GM19438 (cell line): ENCODE data around the gene ADAM33.

ENCODE experiments used
- ATAC-seq: cut with Tn5 transposase; IDR thresholded peaks from one replicate; pipeline ENCODE4 v1.9.1; 2021; ENCODE audit warnings: low read depth; ENCODE audit not compliant: unreplicated experiment

ADAM33 gene

DNA sequence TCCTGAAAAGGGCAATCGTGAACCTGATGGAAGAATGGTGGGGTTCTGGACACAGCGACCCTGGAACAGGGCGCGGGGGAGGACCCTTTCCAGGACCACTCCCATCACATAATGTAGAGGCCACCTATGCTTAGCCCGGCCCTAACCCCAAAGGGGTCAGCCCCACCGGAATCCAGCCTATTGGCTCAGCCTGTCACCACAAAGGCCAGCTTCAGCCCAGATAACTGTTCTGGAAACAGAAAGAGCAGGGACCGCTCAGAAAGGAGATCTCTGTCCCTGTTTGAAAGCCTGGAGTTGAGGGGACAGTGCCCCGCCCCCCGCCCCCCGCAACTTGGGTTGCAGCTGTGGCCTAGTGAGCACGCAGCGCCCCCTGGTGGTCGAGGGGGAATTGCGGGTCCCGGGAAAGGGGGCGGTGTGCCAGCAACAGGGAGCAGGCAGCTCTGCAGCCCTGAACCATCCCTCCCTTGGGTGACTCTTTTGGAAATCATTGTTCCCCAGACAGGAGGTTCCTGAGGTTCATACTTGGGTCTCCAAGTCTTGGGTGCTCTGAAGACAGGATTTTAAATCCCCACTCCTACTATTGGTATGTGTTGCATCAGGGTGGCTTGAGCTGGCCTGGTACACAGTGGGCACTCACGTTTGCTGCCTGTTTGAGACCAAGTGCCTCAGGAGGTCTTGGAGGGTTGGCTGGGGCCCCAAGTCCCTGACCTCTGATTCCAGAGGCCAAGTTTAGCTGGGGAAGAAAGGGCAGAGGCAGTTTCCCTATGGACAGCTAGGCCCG is 29.1 kb upstream of the ADAM33 start:
- no peak for ATAC-seq

DNA sequence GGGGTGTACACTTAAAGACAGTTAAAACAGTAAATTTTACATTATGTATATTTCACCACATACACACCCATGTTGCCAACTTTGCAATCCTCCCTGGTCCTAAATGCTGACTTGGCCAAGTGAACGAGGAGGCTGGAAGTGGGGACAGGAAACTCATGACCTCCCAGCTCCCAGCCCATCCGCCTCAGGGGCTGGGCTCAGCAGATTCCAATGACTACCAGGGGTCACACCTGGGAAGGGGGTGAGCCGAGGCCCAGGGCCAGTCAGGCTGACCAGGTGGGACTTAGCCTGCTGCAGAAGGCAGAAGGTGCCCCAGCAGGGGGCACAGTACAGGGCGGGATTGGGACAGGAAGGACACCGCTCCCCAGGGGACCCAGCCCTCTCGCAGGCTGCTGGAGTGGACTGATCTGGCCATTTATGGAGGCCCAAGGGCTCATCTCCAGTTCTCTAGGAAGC is 28.2 kb upstream of the ADAM33 start:
- ATAC-seq = no peak

DNA sequence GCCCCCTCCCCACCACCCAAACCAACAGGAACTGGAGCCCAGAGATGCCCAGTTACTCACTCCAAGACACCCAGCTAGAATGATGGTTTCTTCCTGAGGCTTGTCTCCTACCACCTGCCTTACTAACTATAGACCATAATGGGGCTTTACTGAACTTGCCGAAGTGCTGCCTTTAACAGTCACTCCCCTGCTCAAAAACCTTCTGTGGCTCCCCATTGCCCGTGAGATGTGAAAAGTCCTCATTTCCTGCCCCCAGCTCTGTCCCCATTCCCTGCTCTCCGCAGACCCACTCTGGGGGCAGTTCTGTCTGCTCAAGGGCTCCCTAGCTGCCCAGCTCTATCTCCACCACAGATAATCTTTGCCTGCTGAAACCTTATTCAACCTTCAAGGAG is 25.7 kb upstream of the ADAM33 start:
- no peak for ATAC-seq

DNA sequence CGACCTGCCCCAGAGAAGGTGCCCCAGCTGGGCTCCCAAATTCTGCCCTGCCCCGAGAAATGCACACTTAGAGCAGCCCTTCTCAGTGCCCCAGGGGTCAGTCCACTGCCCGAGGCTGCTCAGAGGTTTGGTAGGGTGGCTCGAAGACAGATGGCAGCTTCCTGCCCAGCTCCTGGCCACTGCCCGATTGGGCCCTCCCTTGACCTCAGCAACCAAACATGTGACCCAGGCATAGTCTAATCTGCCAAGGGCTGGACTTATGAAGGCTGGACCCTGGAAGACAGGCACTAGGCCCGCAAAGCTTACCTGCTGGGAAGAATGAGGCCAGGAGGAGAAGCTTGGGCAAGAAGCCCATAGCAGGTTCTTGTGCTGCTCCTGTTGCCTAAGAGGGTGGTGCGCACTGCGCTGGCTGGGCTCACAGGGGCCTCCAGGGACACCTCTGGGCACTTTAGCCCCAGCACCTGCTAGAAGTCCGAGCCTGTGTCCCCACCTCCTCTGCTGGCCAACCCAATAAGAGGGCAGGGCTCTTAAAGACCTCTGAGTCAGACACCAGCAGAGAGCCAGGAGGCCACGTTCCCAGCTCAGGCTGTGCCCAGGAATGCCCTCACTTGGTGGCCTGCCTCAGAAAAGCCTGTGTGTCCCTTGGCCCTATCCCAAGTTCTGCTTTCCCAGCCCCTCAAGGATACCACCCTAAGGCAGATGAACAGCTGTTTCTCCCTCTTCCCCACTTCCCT is 25.1 kb upstream of the ADAM33 start:
- ATAC-seq = no peak

DNA sequence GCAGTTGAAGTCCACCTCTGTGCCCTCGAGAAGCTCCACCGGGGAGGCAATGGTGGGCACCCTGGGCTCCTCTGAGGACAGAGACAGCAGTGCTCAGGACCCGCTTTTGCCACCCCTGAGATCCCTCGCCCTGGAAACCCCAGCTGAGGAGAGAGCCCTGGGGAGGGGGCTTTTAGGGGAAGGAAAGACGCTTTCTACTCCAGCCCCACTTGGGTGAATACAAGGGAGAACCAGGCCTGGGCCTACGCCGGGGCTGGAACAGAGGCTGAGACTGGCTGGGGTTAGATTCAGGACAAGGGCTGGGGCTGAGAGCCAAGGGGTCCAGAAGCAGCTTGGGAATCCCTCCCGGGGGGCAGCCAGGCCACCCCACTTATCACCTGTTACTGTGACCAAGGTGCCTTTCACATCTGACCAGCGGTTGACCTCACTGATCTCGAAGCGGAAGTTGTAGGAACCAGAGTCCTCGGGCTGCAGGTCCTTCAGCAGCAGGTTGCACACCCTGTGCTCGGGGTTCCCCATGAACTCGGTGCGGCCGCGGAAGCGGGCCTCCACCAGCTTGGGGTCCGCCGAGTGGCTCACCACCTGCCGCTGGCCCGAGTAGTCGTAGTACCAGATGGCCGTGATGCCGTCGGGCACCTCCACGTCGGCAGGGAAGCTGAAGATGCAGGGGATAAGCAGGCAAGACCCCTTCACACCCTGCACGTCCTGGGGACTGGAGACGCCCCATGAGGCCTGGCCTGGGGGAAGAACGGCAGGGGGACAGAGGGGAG is 24.3 kb upstream of the ADAM33 start:
- no peak for ATAC-seq

DNA sequence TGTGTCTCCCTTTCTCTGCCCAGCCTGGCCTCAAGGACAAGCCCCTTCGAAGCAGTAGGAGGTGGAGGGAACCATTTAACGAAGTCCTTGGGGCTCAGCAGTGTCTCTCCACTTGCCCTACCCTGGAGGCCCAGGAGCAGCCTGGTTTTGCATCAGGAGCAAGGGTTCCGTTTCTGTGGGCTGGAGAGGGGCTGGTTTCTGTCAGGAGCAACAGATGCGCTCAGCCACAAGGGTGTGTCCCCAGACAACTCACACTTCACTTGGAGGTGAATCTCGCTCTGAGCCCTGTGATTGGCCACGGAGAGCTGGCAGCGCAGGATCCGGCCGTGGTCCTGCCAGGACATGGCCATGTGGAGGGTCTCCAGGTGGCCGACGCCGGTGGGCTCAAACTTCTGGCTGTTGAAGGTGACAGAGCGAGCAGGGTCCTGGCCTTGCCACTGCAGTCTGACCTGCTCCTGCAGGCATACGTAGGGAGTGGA is 23.7 kb upstream of the ADAM33 start:
- no peak for ATAC-seq

DNA sequence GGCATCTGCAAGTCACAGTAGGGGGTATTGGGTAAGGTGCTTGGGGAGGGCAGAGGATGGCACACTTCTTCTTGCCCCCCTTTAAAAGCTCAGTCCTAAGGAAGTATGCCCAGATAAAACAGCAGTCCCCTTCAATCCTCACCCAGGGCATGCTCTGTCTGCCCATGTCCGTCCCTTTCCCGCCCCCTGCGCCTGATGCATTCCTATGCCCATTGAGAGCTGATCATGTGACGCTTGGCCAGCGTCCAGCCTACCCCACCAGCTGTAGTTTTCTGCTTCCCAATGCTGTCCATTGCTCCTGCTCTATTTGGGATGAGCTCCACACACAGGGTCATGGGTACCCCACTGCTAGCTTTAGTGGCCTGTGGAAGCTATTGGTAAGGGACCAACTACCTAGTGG is 22.3 kb upstream of the ADAM33 start:
- no peak for ATAC-seq

DNA sequence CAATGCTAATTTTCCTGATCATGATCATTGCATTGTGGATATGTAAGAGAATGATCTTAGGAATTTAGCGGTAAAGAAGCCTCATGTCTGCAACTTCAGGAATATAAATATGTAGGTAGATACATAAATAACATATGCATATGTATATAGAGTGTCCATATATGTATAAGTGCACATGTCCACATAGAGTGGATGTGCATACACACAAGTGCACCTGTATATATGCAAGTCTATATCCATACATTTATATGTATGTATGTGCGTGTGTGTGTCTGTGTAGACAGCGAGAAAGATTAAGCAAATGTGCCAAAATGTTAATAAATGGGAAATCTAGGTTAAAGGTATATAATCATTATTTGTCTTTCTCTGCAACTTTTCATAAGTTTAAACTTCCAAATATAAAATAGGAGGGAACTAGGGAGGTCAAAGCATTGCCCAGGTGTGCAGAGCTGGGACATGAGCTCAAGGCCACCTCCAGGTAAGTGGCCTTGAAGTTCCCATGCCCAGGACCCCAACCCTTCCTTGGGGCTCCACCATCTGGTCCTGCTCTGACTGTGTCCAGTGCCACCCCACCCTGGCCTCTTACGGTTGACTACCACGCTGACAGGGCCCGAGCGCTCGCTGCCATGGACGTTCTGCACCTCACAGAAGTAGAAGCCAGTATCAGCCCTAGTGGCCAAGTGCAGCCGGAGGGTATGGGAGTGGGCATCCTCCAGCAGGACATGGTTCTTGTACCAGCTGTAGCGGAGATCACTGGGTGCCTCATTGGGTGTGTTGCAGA is 21.0 kb upstream of the ADAM33 start:
- ATAC-seq = no peak

DNA sequence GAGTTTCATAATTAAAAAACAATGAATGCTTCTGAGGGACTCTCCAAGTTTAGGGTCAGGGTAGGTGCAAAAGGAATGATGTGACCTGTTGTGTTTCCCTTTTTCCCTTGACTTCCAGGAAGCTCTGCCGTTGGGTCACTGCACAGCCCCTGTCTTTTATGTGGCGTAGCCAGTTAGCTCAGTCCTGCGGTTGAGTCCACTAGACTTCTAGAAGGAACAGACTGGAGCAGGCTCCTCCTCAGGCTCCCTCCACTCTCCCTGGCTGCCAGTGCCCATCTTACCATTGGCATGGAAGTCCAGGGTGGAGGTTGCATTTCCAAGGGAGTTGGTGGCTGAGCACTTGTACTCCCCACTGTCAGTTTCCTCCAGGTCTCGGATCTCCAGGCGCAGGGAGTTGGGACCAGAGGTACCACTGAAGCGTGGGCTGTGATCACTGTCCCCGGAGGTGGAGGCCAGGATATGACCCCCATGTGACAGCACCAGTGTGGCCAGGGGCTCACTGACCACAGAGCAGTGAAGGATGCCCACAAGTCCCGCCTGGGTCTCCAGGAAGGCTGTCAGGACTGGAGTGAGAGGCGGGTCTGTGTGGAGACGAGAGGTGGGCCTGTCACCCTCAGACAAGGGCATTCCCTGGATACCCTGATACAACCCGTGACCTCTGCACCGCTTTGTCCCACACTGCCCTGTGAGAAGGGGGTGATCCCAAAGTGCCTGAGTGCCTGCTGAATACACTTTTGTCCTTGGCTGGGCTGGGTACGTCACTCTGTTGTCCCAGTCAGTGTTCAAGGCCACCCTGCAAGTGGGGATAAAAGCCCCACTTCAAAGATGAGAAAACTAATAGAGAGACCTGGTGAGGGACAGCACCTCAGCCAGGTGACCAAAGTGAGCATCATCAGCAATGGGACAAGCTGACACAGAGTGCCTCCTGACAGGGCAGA is 19.5 kb upstream of the ADAM33 start:
- no peak for ATAC-seq

DNA sequence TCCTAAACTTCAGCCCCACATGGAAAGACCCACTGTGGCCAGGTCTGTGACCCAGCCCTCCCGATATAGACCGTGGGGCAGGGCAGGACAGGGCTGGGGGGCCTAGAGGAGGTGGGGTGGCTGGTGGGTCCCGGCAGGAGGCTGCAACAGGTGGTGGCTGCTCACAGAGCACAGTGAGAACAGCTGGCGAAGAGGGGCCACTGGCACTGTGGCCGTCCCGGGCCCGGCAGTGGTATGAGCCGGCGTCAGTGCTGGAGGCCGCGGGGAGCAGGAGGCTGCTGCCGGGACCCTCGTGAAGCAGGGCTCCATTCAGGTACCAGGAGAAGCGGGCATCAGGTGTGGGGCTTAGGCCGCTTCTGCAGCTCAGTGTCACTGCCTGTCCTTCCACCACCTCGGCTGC is 17.2 kb upstream of the ADAM33 start:
- ATAC-seq = no peak

DNA sequence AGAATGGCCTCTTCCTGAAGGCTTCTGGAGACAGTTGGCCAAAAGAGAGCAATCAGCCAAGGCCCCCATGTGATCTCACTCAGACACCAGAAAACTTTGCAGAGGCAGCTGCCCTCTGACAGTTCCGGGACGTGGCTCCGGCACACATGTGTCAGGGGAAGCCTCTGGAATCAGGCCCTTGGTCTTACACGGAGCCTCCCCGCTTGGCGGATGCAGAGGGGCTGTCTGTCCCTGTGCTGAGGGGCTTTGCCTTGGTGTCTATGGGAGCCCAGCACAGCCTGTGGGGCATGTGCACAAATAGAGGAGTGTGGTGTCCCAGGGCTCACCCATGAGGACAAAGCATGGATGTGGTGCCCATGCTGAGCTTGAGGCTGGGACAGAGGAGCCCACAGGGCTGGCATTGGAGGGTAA is 16.8 kb upstream of the ADAM33 start:
- ATAC-seq = no peak

DNA sequence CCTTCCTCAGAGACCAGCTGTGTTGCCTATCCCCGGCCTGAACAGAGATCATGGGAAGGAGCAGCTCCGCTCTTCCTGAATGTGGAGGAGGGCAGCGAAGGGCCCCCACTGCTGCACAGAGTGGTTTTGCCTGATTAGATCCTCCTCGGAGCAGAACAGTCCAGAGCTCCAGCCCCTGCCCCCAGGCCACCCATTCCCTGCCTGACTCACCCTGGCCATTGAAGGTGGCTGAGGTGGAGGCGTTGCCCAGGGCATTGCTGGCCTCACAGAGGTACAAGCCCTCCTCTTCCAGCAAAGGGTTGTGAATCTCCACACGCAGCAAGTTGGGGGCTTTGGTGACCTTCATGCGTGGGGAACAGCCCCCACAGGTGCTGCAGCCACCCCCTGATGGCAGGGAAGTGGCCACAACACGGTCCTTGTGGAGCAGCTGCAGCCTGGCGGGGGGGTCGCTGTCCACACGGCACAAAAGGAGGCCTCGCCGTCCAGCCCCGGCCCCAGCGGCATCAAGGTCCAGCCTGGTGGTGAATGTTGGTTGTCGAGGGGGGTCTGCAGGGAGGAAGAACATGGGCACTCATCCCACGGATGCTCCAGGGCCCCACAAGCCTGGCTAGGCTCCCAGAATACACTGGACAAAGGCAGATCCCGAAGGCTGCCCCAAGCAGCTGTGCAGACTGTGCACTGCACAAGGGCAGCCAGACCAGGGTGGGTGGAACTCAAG is 15.9 kb upstream of the ADAM33 start:
- ATAC-seq = no peak

DNA sequence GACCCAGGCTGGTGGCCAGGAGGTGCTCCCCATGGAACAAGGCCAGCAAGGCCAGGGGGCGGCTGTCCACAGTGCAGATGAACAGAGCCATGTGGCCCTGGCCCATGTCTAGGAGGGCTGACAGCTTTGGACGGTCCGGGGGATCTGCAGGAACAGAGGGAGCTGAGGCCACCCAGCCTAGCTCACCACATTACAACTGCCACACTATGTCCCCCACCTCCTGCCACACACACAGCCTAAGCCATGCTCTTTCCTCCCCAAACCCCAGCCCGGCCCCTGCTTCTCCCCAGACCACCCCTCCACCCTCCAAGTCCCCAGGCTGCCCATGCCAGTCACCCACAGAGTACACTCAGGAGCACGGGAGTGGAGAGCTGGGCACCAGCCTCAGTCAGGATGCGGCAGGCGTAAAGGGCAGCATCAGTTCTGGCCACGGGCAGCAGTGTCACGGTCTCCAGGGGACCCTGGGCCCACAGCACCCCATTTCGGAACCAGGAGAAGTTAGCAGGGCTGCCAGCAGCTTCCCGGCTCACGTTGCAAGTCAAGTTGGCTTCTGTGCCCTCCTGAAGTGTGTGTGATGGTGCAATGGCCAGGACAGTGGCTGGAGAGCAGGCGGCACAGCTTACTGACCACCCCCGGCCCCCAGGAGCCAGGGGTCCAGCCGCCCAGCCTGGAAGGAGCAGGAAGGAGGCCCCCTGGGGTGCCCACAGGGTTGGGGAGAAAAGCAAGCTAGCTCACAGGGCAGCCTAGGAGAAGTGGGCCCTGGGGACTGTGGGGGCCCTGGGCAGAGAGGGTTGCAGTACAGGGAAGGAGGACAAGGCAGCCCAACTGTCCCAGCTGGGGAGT is 15.2 kb upstream of the ADAM33 start:
- ATAC-seq = no peak

DNA sequence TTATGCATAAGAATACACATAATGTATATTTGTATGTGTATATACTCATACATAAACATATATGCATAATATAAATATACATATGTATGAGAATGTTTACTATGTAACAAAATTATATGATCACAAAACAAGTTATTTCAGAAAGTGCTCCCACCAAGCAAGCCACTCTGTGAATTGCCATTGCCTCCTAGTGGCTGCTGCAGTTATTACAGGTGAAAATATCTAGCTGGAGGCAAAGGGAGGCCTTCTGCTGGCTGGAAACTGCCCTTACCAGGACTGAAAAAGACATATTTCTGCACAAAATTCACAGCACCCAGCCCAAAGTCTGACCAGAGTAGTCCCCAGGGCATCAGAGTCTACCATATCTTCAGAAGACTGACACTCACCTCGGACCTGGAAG is 14.4 kb upstream of the ADAM33 start:
- ATAC-seq = no peak

DNA sequence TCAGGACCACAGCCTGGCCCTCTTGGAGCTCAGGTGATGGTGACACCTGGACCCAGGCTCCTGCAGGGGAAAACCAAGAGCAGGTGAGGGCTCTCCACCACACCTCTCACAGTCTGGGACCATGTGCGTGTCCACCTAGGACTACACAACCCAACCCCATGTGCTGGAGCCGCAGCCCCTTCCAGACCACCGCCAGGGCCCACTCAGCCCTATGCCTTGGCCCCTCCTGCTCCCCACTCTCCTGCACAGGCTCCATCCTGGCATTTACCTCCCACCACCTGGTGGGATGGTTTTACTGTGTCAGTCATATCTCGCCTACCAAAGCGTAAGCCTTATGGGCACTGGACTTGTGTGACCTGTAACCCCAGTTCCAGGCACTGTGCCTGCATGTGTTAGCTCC is 13.1 kb upstream of the ADAM33 start:
- ATAC-seq = no peak

DNA sequence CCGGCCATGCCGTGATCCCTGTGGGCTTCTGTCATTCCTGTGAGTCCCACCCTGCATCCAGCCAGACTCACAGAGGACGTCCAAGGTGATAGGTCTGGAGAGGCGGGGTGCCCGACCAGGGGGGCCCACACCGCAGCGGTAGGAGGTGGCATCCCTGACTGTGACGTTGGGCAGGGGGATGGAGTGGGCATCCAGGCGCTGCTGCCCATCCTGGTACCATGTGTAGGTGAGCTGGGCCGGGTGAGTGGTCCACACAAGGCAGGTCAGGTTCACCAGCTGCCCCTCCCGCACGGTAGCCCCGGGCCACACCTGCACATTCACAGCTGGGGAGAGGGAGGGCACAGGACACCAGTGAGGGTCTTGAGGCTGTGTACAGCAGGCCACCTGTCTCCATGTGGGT is 11.6 kb upstream of the ADAM33 start:
- no peak for ATAC-seq

DNA sequence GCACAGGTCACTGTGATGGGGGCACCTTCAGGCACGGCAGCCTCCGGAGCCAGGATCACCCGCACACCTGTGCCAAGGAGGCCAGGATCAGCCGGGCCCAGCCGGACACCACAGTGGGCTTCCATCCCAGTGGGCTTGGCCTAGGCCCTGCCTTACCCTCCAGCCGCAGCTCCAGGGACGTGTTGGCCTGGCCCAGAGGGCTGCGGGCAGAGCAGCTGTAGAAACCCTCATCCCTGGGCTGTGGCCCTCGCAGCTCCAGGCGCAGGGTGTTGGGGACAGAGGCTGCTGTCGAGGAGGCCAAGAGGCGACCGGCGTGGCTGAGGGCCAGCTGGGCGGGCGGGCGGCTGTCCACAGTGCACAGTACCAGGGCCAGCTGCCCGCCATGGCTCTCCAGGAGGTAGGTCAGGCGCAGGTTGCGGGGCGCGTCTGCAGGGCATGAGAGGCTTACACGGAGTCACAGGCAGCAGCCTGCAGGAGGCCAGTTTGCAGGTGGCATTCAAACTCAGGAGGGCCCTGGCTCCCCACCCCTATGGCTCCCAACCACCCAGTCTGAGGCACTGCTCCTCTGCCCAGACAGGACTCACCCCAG is 11.0 kb upstream of the ADAM33 start:
- no peak for ATAC-seq

DNA sequence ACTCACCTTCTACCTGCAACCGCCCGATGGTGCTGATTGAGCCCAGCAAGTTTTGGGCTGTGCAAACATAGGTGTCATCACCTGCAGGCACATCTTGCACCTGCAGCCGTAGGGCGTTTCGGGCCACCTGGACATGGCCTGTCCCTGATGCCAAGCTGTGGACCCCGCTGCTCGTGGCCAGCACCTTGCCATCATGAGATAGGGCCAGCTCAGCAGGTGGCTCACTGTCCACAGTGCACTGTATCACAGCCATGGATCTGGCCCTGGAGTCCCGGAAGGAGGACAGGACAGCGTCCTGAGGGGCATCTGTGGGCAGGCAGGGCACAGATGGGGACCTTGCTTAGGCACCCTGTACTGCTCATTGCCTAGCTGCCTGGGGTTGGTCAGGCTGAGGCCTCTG is 10.1 kb upstream of the ADAM33 start:
- no peak for ATAC-seq
